IMR-90 (cell line): Measurements from ENCODE around the gene MIEN1. TPM values are rescaled to one million over a fixed set of nuclear protein-coding genes. Genes with fewer than 3 reads are reported as not detected.

ENCODE experiments used
- ATAC-seq: fragments of 200-7000 bp; cut with Tn5 transposase; 2 replicates; pipeline ENCODE4 v1.9.1; 2020; ENCODE audit warnings: low read depth, mild to moderate bottlenecking, moderate library complexity
- BruUV-seq: library from RNA; stranded (reverse); fragments of 400-500 nt; replicated peaks from 2 replicates; lab custom pipeline; 2021; lab: Mats Ljungman, UMichigan
- CTCF ChIA-PET: fragments of 300-600 bp; formaldehyde crosslinking; extraction: SDS; loops from one replicate; lab custom pipeline; 2021; ENCODE audit warnings: antibody characterized with exemption; lab: Yijun Ruan, JAX
- POLR2A ChIA-PET: fragments of 300-600 bp; sonication (Branson Sonifier 250); formaldehyde crosslinking; loops from one replicate; lab custom pipeline; 2022; ENCODE audit warnings: antibody characterized with exemption; ENCODE audit not compliant: unreplicated experiment; lab: Charles Lee
- DNase-seq: peaks from one replicate; pipeline ENCODE4 v3.0.0; 2013
- H2AFZ ChIP-seq: replicated peaks from 2 replicates; pipeline ENCODE3; 2013; ENCODE audit warnings: low read length, mild to moderate bottlenecking; ENCODE audit not compliant: poor library complexity
- H2AK5ac ChIP-seq: 2 replicates; pipeline ENCODE4 v1.6.1; 2013; ENCODE audit warnings: low read depth, low read length, inconsistent platforms
- H2AK9ac ChIP-seq: replicated peaks from 2 replicates; pipeline ENCODE3; 2013; ENCODE audit warnings: mild to moderate bottlenecking, low read depth, low read length, moderate library complexity; ENCODE audit not compliant: poor library complexity
- H2BK120ac ChIP-seq: 2 replicates; pipeline ENCODE4 v1.6.1; 2013; ENCODE audit warnings: low read depth, low read length, inconsistent platforms
- H2BK15ac ChIP-seq: 3 replicates; pipeline ENCODE4 v1.6.1; 2013; ENCODE audit warnings: low read depth, low read length, inconsistent platforms
- H2BK20ac ChIP-seq: 2 replicates; pipeline ENCODE4 v1.6.1; 2013; ENCODE audit warnings: low read depth, mild to moderate bottlenecking, inconsistent platforms, low read length, moderate library complexity
- H2BK5ac ChIP-seq: 2 replicates; pipeline ENCODE4 v1.6.1; 2013; ENCODE audit warnings: mild to moderate bottlenecking, low read depth, low read length, inconsistent platforms; ENCODE audit not compliant: poor library complexity, severe bottlenecking
- H3K14ac ChIP-seq: replicated peaks from 2 replicates; pipeline ENCODE4 v1.6.1; 2013; ENCODE audit warnings: low read depth, low read length, inconsistent platforms
- H3K18ac ChIP-seq: 2 replicates; pipeline ENCODE4 v1.6.1; 2013; ENCODE audit warnings: low read depth, low read length, control low read depth
- H3K23ac ChIP-seq: 2 replicates; pipeline ENCODE4 v1.6.1; 2013; ENCODE audit warnings: low read depth, low read length, inconsistent platforms
- H3K27ac ChIP-seq: 2 replicates; pipeline ENCODE4 v1.5.1; 2013; ENCODE audit warnings: mild to moderate bottlenecking, control low read depth, low read length; ENCODE audit not compliant: insufficient read depth
- H3K27me3 ChIP-seq: 2 replicates; pipeline ENCODE4 v1.6.1; 2013; ENCODE audit warnings: low read length; ENCODE audit not compliant: control insufficient read depth, insufficient read depth
- H3K36me3 ChIP-seq: 2 replicates; pipeline ENCODE4 v1.6.1; 2013; ENCODE audit warnings: low read length, mixed read lengths; ENCODE audit not compliant: control insufficient read depth, insufficient read depth
- H3K4ac ChIP-seq: 2 replicates; pipeline ENCODE4 v1.6.1; 2013; ENCODE audit warnings: low read depth, low read length, inconsistent platforms
- H3K4me1 ChIP-seq: 2 replicates; pipeline ENCODE4 v1.6.1; 2013; ENCODE audit warnings: low read length, mixed read lengths; ENCODE audit not compliant: control insufficient read depth, insufficient read depth
- H3K4me2 ChIP-seq: 2 replicates; pipeline ENCODE4 v1.6.1; 2013; ENCODE audit warnings: low read depth, mild to moderate bottlenecking, control low read depth, low read length, moderate library complexity
- H3K4me3 ChIP-seq: 2 replicates; pipeline ENCODE4 v1.5.1; 2013; ENCODE audit warnings: low read depth, mild to moderate bottlenecking, control low read depth, low read length, moderate library complexity; ENCODE audit not compliant: insufficient read depth
- H3K56ac ChIP-seq: 2 replicates; pipeline ENCODE4 v1.6.1; 2013; ENCODE audit warnings: low read length, inconsistent platforms; ENCODE audit not compliant: insufficient read depth; ENCODE audit errors: extremely low read depth
- H3K79me1 ChIP-seq, 2 experiments: 2 replicates each; pipeline ENCODE4 v1.6.1; 2013; ENCODE audit warnings: low read length in 2 of 2, inconsistent platforms in 1 of 2, low read depth in 1 of 2
- H3K9ac ChIP-seq: 2 replicates; pipeline ENCODE4 v1.6.1; 2013; ENCODE audit warnings: low read depth, low read length, control low read depth
- H3K9me1 ChIP-seq: 2 replicates; pipeline ENCODE4 v1.6.1; 2013; ENCODE audit warnings: low read length, inconsistent platforms; ENCODE audit not compliant: insufficient read depth
- H3K9me3 ChIP-seq: 2 replicates; pipeline ENCODE4 v1.6.1; 2013; ENCODE audit warnings: low read length; ENCODE audit not compliant: control insufficient read depth, insufficient read depth
- H4K20me1 ChIP-seq: 2 replicates; pipeline ENCODE4 v1.6.1; 2013; ENCODE audit warnings: low read length, inconsistent platforms; ENCODE audit not compliant: insufficient read depth
- H4K5ac ChIP-seq: 2 replicates; pipeline ENCODE4 v1.6.1; 2013; ENCODE audit warnings: mild to moderate bottlenecking, low read depth, low read length, control low read depth
- H4K8ac ChIP-seq, 2 experiments: 2 replicates each; pipeline ENCODE4 v1.6.1; 2013; ENCODE audit warnings: low read depth in 2 of 2, low read length in 2 of 2, control low read depth in 1 of 2, inconsistent platforms in 1 of 2
- H4K91ac ChIP-seq: 2 replicates; pipeline ENCODE4 v1.6.1; 2013; ENCODE audit warnings: low read depth, low read length, inconsistent platforms; ENCODE audit not compliant: insufficient read depth
- CEBPB ChIP-seq: IDR thresholded peaks from 2 replicates; pipeline ENCODE4 v1.6.1; 2012; ENCODE audit warnings: low read depth, low read length, improper control_type of control experiment
- CTCF ChIP-seq: conservative IDR thresholded peaks from 2 replicates; pipeline ENCODE4 v1.5.1; 2012; ENCODE audit warnings: mild to moderate bottlenecking, low read depth, low read length, improper control_type of control experiment
- ELK1 ChIP-seq: fragments of 150-350 bp; IDR thresholded peaks from 2 replicates; pipeline ENCODE4 v1.6.1; 2016; ENCODE audit warnings: low read depth, mild to moderate bottlenecking, low read length, moderate library complexity, borderline replicate concordance
- FOS ChIP-seq: fragments of 150-350 bp; IDR thresholded peaks from 2 replicates; pipeline ENCODE4 v1.6.1; 2016; ENCODE audit warnings: low read depth, low read length
- MAZ ChIP-seq: IDR thresholded peaks from 2 replicates; pipeline ENCODE4 v1.6.1; 2012; ENCODE audit warnings: low read depth, mild to moderate bottlenecking, low read length, improper control_type of control experiment, moderate library complexity, borderline replicate concordance
- MXI1 ChIP-seq: IDR thresholded peaks from 2 replicates; pipeline ENCODE4 v1.6.1; 2012; ENCODE audit warnings: low read depth, mild to moderate bottlenecking, low read length, moderate library complexity, borderline replicate concordance
- POLR2A ChIP-seq: IDR thresholded peaks from 2 replicates; pipeline ENCODE4 v1.6.1; 2012; ENCODE audit warnings: mild to moderate bottlenecking, low read depth, low read length
- RAD21 ChIP-seq: IDR thresholded peaks from 2 replicates; pipeline ENCODE4 v1.6.1; 2012; ENCODE audit warnings: low read length, improper control_type of control experiment
- RFX5 ChIP-seq: IDR thresholded peaks from 2 replicates; pipeline ENCODE4 v1.8.0; 2012; ENCODE audit warnings: low read depth, mild to moderate bottlenecking, low read length, moderate library complexity
- SMC3 ChIP-seq: fragments of 150-350 bp; IDR thresholded peaks from 2 replicates; pipeline ENCODE4 v1.6.1; 2016; ENCODE audit warnings: low read depth, mild to moderate bottlenecking, antibody characterized with exemption, low read length, moderate library complexity
- WGBS, 2 experiments: methylation state at CpG; one replicate each; pipeline versions ENCODE4 v1.1.5 to v1.1.7; 2013; ENCODE audit warnings: missing lambda C conversion rate in 2 of 2; ENCODE audit not compliant: insufficient read length in 1 of 2; ENCODE audit errors: extremely low coverage in 2 of 2; 5-methylcytosine and 5-hydroxymethylcytosine counted together
- dilution Hi-C: fragments of 300-500 bp; cut with HindIII; formaldehyde crosslinking; loops from one replicate; pipeline ENCODE4 v1.14.3; 2018; ENCODE audit warnings: low sequenced_read_pairs; ENCODE audit not compliant: unreplicated experiment
- in situ Hi-C: fragments of 300-500 bp; cut with MboI; formaldehyde crosslinking; loops from 3 replicates; pipeline ENCODE4 v1.14.3; 2019; ENCODE audit warnings: low sequenced_read_pairs, inconsistent platforms, mixed read lengths
- intact Hi-C: fragments of 100-400 bp; cut with micrococcal nuclease; formaldehyde crosslinking; loops from 2 replicates; pipeline ENCODE4 v1.10.0; 2022
- polyA plus RNA-seq, 3 experiments: library from polyadenylated mRNA; depleted of rRNA; stranded (reverse); fragments of >200 nt; gene quantifications; 2 replicates each; pipeline ENCODE4 v1.2.3, GENCODE V29; 2012; ENCODE audit warnings: low replicate concordance in 1 of 3
- total RNA-seq: library from RNA; depleted of rRNA; stranded (reverse); fragments of >200 nt; gene quantifications from 2 replicates; pipeline ENCODE4 v1.2.3, GENCODE V29; 2012

The MIEN1 gene
- total and polyA plus RNA-seq, 2 of the 4 experiments (the other 2 are of a cell fraction), result 20.3 to 75.6 TPM

- Histone ChIP-seq H4K91ac (no peak overlapping the region), H3K36me3 (no peaks in the 10 kb centered on the region), H3K27ac (no peak overlapping the region), H2BK120ac (no peak overlapping the region), H2AFZ (no peak overlapping the region), H3K4me2 (no peak overlapping the region), H3K4ac (no peak overlapping the region), H2AK5ac (no peak overlapping the region), H3K23ac (no peak overlapping the region), H4K8ac (no peak overlapping the region), H4K20me1 (no peaks in the 10 kb centered on the region), H3K79me1 (no peaks in the 10 kb centered on the region; a peak in 1 of 4 replicates), H2BK5ac (no peak overlapping the region), H3K9me3 (no peaks in the 10 kb centered on the region), H2AK9ac (no peak overlapping the region), H3K9ac (no peak overlapping the region), H3K9me1 (no peaks in the 10 kb centered on the region; the same call in 1 of the 2 replicates), H3K56ac (no peak overlapping the region), H3K18ac (no peak overlapping the region), H4K5ac (no peak overlapping the region), H3K4me3 (no peak overlapping the region), H3K27me3 (peaks cover 24% of the 10 kb centered on the region), H3K4me1 (peaks cover 4% of the 10 kb centered on the region), H2BK15ac (no peak overlapping the region), H3K14ac (no peak overlapping the region), H2BK20ac (no peak overlapping the region)
- CTCF ChIA-PET, result interaction anchor here (0.5 kb wide), 1 partner anchor 159 kb away, joined by 4 read pairs; no protein-coding TSS in a partner anchor
- dilution Hi-C loops (no loop called here), intact Hi-C loops (no loop called here), in situ Hi-C loops (no loop called here)
- TF ChIP-seq CEBPB, result no peak
- no peak for TF ChIP-seq RFX5
- no peak for TF ChIP-seq MXI1
- TF ChIP-seq CTCF, result no peak
- no peak for TF ChIP-seq SMC3
- TF ChIP-seq MAZ, result no peak
- no peak for TF ChIP-seq RAD21
- no peak for TF ChIP-seq POLR2A
- TF ChIP-seq FOS, result no peak
- TF ChIP-seq ELK1, result no peak
- DNase-seq, result no peak
- POLR2A ChIA-PET, result no interaction called here
- no peak for ATAC-seq
- BruUV-seq, result no TSS peak
- no CpG with 5 or more reads among the region's 7 CpGs for WGBS, 2 experiments
Measured at GRCh38 chr17:39756380-39757079, 26.2 kb upstream of the MIEN1 start.
